A673 (cell line): Measurements from ENCODE around the gene C11orf21. TPM values are rescaled to one million over a fixed set of nuclear protein-coding genes. Genes with fewer than 3 reads are reported as not detected.

Source experiments
- BruUV-seq: library from RNA; stranded (reverse); fragments of 400-500 nt; replicated peaks from 2 replicates; lab custom pipeline; 2021; lab: Mats Ljungman, UMichigan
- CTCF ChIA-PET: fragments of 300-600 bp; sonication (Branson Sonifier 250); formaldehyde crosslinking; loops from one replicate; lab custom pipeline; 2022; ENCODE audit warnings: antibody characterized with exemption; lab: Charles Lee
- POLR2A ChIA-PET: fragments of 300-600 bp; sonication (Branson Sonifier 250); formaldehyde crosslinking; loops from one replicate; lab custom pipeline; 2022; ENCODE audit warnings: antibody characterized with exemption; ENCODE audit not compliant: low non-redundant PET; lab: Charles Lee
- DNase-seq: peaks from one replicate; pipeline ENCODE4 v3.0.0-alpha.2; 2015; ENCODE audit warnings: low spot score
- H3K27ac ChIP-seq: fragments of 200-600 bp; sonication (generic); 2 replicates; pipeline ENCODE4 v1.5.1; 2016; ENCODE audit warnings: mixed run types, low read depth, mild to moderate bottlenecking, mixed read lengths, antibody characterized with exemption, low read length; ENCODE audit not compliant: poor library complexity, severe bottlenecking
- H3K27me3 ChIP-seq: fragments of 200-600 bp; sonication (generic); replicated peaks from 2 replicates; pipeline ENCODE4 v1.6.1; 2017; ENCODE audit warnings: mixed run types, low read depth, mild to moderate bottlenecking, mixed read lengths, antibody characterized with exemption, low read length; ENCODE audit not compliant: insufficient read depth, poor library complexity
- H3K36me3 ChIP-seq: fragments of 200-600 bp; sonication (generic); 2 replicates; pipeline ENCODE4 v1.6.1; 2016; ENCODE audit warnings: mixed run types, mild to moderate bottlenecking, mixed read lengths, antibody characterized with exemption, low read length; ENCODE audit not compliant: insufficient read depth, poor library complexity, severe bottlenecking
- H3K4me1 ChIP-seq: fragments of 200-600 bp; sonication (generic); 2 replicates; pipeline ENCODE4 v1.6.1; 2017; ENCODE audit warnings: mixed run types, mild to moderate bottlenecking, mixed read lengths, antibody characterized with exemption, low read length; ENCODE audit not compliant: insufficient read depth, poor library complexity, severe bottlenecking
- H3K4me3 ChIP-seq: fragments of 200-600 bp; sonication (generic); 2 replicates; pipeline ENCODE4 v1.5.1; 2016; ENCODE audit warnings: low read depth, mixed run types, mild to moderate bottlenecking, mixed read lengths, low read length; ENCODE audit not compliant: poor library complexity, severe bottlenecking
- H3K9me3 ChIP-seq: fragments of 200-600 bp; sonication (generic); 2 replicates; pipeline ENCODE4 v1.6.1; 2016; ENCODE audit warnings: mixed run types, low read depth, mild to moderate bottlenecking, mixed read lengths, antibody characterized with exemption, low read length; ENCODE audit not compliant: poor library complexity, severe bottlenecking
- EZH2 ChIP-seq: fragments of 200-600 bp; sonication (generic); IDR thresholded peaks from 2 replicates; pipeline ENCODE4 v1.6.1; 2017; ENCODE audit warnings: borderline replicate concordance, low read depth, mild to moderate bottlenecking, mixed read lengths, antibody characterized with exemption, low read length; ENCODE audit not compliant: poor library complexity, severe bottlenecking
- intact Hi-C: fragments of 100-400 bp; cut with micrococcal nuclease; formaldehyde crosslinking; loops from one replicate; pipeline ENCODE4 v1.10.0; 2022; ENCODE audit not compliant: unreplicated experiment
- total RNA-seq: library from RNA; stranded (reverse); gene quantifications from 2 replicates; pipeline ENCODE4 v1.2.3, GENCODE V29; 2021
- TF ChIP-seq, protein P1 (sequence below): fragments of 300-800, 200-600 bp; sonication (generic); conservative IDR thresholded peaks from 2 replicates; pipeline ENCODE4 v1.5.1; 2017; ENCODE audit warnings: low read depth, mild to moderate bottlenecking, antibody characterized with exemption, low read length, moderate library complexity, mixed read lengths

Gene C11orf21
- total RNA-seq, 1 experiment from 2014 or later: not detected

DNA sequence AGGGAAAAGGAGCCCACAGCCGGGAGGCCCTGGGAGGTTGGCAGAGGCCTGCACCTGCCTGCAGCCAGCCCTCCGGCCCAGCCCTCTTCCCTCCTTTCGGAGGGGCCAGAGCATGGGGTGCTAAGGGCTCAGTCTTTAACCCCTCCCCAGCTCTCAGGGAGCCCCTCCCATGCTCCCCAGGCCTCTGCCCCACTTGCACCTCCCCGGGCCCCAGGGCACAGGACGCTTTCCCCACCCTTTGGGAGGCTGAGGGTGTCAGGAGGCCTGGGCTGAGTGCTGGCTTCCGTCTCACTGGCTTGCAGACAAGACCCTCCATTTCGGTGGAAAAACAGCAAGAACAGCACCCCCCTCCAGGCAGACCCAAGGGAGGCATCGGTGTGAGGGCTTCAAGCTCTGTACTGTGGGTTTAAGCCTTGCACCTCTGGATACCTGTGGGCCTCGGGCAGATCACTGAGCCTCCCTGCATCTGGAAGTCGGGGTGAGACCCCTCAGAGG lies 38.6 kb downstream of the C11orf21 start:
- CTCF ChIA-PET: interaction anchor here (0.6 kb wide), 1 partner anchor 124 kb away, joined by 8 read pairs; no protein-coding TSS in a partner anchor
- peaks cover 4% of the 10 kb centered on the region for H3K27me3 ChIP-seq

DNA sequence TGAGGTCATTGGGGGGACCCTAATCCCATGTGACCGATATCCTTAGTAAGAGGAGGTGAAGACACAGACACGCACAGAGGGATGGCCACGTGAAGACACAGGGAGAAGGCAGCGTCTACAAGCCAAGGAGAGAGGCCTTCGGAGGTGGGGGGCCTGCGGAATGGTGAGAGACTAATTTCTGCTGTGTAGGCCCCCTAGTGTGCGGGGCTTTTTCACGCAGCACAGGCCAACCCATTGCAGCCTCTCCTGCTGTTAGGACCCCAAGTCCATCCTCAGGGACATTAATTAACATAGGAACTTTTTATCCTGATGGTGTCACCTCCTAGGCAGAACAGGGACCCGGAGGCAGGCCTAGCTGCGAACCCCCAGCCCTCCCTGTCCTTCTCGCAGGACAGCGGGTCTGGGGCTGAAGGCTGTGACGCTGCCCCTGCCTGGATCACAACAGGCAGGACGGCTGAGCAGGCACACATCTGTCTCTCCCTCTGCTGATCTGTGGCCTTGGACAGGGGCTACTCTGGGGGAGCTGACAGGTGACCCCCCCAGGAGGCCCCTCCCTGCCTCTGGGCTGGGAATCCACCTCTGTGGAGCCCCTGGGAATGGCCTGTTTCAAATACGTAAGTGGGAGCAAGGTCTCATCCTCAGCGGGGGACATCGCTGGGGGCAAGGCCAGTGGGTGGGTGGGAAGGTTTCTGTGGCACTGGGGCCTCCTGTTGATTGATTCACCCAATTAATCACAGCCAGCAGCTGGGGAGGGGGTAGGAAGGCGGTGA lies 39.2 kb downstream of the C11orf21 start:
- ChIA-PET CTCF (no interaction called here), POLR2A (no interaction called here)
- TF ChIP-seq, protein P1, sequence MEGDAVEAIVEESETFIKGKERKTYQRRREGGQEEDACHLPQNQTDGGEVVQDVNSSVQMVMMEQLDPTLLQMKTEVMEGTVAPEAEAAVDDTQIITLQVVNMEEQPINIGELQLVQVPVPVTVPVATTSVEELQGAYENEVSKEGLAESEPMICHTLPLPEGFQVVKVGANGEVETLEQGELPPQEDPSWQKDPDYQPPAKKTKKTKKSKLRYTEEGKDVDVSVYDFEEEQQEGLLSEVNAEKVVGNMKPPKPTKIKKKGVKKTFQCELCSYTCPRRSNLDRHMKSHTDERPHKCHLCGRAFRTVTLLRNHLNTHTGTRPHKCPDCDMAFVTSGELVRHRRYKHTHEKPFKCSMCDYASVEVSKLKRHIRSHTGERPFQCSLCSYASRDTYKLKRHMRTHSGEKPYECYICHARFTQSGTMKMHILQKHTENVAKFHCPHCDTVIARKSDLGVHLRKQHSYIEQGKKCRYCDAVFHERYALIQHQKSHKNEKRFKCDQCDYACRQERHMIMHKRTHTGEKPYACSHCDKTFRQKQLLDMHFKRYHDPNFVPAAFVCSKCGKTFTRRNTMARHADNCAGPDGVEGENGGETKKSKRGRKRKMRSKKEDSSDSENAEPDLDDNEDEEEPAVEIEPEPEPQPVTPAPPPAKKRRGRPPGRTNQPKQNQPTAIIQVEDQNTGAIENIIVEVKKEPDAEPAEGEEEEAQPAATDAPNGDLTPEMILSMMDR: no peak
- no peak for TF ChIP-seq EZH2
- intact Hi-C loops: no loop called here
- H3K36me3 ChIP-seq: no peaks in the 10 kb centered on the region
- no peak overlapping the region for H3K27ac ChIP-seq
- H3K27me3 ChIP-seq: no peaks in the 10 kb centered on the region
- H3K4me1 ChIP-seq: no peaks in the 10 kb centered on the region
- DNase-seq: no peak
- no TSS peak for BruUV-seq
- H3K9me3 ChIP-seq: no peaks in the 10 kb centered on the region
- H3K4me3 ChIP-seq: no peak overlapping the region

More for the DNA sequence above, 38.6 kb downstream of the C11orf21 start:
- Histone ChIP-seq H3K27ac (no peak overlapping the region), H3K36me3 (no peaks in the 10 kb centered on the region), H3K4me1 (no peaks in the 10 kb centered on the region), H3K4me3 (no peak overlapping the region), H3K9me3 (no peaks in the 10 kb centered on the region)
- intact Hi-C loops: no loop called here
- no peak for DNase-seq
- no TSS peak for BruUV-seq
- TF ChIP-seq, protein P1: no peak
- no peak for TF ChIP-seq EZH2
- POLR2A ChIA-PET: no interaction called here

- H3K4me3 ChIP-seq: no peak overlapping the region
- H3K36me3 ChIP-seq: no peaks in the 10 kb centered on the region
- H3K9me3 ChIP-seq: no peaks in the 10 kb centered on the region
- no peaks in the 10 kb centered on the region for H3K27me3 ChIP-seq
- ChIA-PET POLR2A (no interaction called here), CTCF (no interaction called here)
- no peak for DNase-seq
- H3K27ac ChIP-seq: no peak overlapping the region
- TF ChIP-seq, protein P1: no peak
- TF ChIP-seq EZH2: no peak
- no TSS peak for BruUV-seq
- intact Hi-C loops: no loop called here
- no peaks in the 10 kb centered on the region for H3K4me1 ChIP-seq
Measured at GRCh38 chr11:2261436-2262230, 40.1 kb downstream of the C11orf21 start.
